SKM-1 (cell line): ENCODE data around the gene TSSK6.

Experiments
- DNase-seq: peaks from one replicate; lab custom pipeline; 2025; ENCODE audit not compliant: unreplicated experiment; lab: John Stamatoyannopoulos, UW

TSSK6 gene

GRCh38 chr19:19514881-19515641 is at the start of gene TSSK6:
TSS of gene TSSK6 (minus strand) at chr19:19515548. CDS start at chr19:19515427, 121 bp downstream.
- no peak for DNase-seq

- DNase-seq: no peak
These were observed 48.0 kb upstream of the TSSK6 start for GRCh38 chr19:19563348-19563848.

- DNase-seq: no peak
These were observed 47.5 kb upstream of the TSSK6 start for GRCh38 chr19:19562665-19563347.

GRCh38 chr19:19561946-19562664 is 46.8 kb upstream of the TSSK6 start:
- DNase-seq: no peak

- DNase-seq: no peak
These were observed 44.6 kb upstream of the TSSK6 start for GRCh38 chr19:19559931-19560330.

- no peak for DNase-seq
These were observed 43.3 kb upstream of the TSSK6 start for GRCh38 chr19:19558636-19559035.

- no peak for DNase-seq
These were observed 42.7 kb upstream of the TSSK6 start for GRCh38 chr19:19558055-19558454.

- DNase-seq: peak; percentile 32
These were observed 39.0 kb upstream of the TSSK6 start for GRCh38 chr19:19554074-19555023.

GRCh38 chr19:19553670-19554069 is 38.3 kb upstream of the TSSK6 start:
- DNase-seq: no peak

- DNase-seq: no peak
These were observed 37.5 kb upstream of the TSSK6 start for GRCh38 chr19:19552798-19553197.

GRCh38 chr19:19551853-19552192 is 36.5 kb upstream of the TSSK6 start:
- no peak for DNase-seq

GRCh38 chr19:19550972-19551852 is 35.9 kb upstream of the TSSK6 start:
- no peak for DNase-seq

- DNase-seq: no peak
These were observed 35.2 kb upstream of the TSSK6 start for GRCh38 chr19:19550485-19550929.

- no peak for DNase-seq
These were observed 34.6 kb upstream of the TSSK6 start for GRCh38 chr19:19549804-19550464.

GRCh38 chr19:19548915-19549759 is 33.8 kb upstream of the TSSK6 start:
- peak; percentile 11 for DNase-seq

- no peak for DNase-seq
These were observed 32.5 kb upstream of the TSSK6 start for GRCh38 chr19:19547674-19548336.

GRCh38 chr19:19546751-19547162 is 31.4 kb upstream of the TSSK6 start:
- no peak for DNase-seq

GRCh38 chr19:19545707-19546106 is 30.4 kb upstream of the TSSK6 start:
- DNase-seq: no peak
